DOHH2 (cell line): Measurements from ENCODE around the gene LAMA4.

Experiments
- H3F3A ChIP-seq: fragments of 200-600 bp; sonication (generic), shearing (Covaris generic); 2 replicates; pipeline ENCODE4 v1.6.0; 2016; ENCODE audit warnings: antibody characterized with exemption, mild to moderate bottlenecking; ENCODE audit not compliant: control insufficient read depth, insufficient read depth
- H3K27ac ChIP-seq: fragments of 200-600 bp; sonication (generic); 2 replicates; pipeline ENCODE4 v1.5.1; 2014; ENCODE audit warnings: low read depth, mild to moderate bottlenecking, low read length, moderate library complexity
- H3K27me3 ChIP-seq: fragments of 200-600 bp; sonication (generic); 2 replicates; pipeline ENCODE4 v1.6.1; 2014; ENCODE audit warnings: mild to moderate bottlenecking, low read length, mixed read lengths; ENCODE audit not compliant: control insufficient read depth
- H3K36me3 ChIP-seq: fragments of 200-600 bp; sonication (generic); 2 replicates; pipeline ENCODE4 v1.6.1; 2014; ENCODE audit warnings: mild to moderate bottlenecking, low read length, moderate library complexity, mixed read lengths; ENCODE audit not compliant: control insufficient read depth
- H3K4me1 ChIP-seq: fragments of 200-600 bp; sonication (generic); 2 replicates; pipeline ENCODE4 v1.6.1; 2014; ENCODE audit warnings: mild to moderate bottlenecking, low read length, mixed read lengths; ENCODE audit not compliant: control insufficient read depth
- H3K4me2 ChIP-seq: fragments of 200-600 bp; sonication (generic); 2 replicates; pipeline ENCODE4 v1.6.0; 2014; ENCODE audit warnings: mild to moderate bottlenecking, low read length, moderate library complexity
- H3K4me3 ChIP-seq: fragments of 200-600 bp; sonication (generic); 2 replicates; pipeline ENCODE4 v1.5.1; 2014; ENCODE audit warnings: mild to moderate bottlenecking, low read length, mixed read lengths
- H3K79me2 ChIP-seq: fragments of 200-600 bp; sonication (generic); 2 replicates; pipeline ENCODE4 v1.6.1; 2014; ENCODE audit warnings: mild to moderate bottlenecking, low read length, mixed read lengths; ENCODE audit not compliant: control insufficient read depth
- H3K9me2 ChIP-seq: fragments of 200-600 bp; sonication (generic); replicated peaks from 2 replicates; pipeline ENCODE4 v1.6.1; 2014; ENCODE audit warnings: mild to moderate bottlenecking, low read length, mixed read lengths; ENCODE audit not compliant: control insufficient read depth
- H3K9me3 ChIP-seq: fragments of 200-600 bp; sonication (generic); 2 replicates; pipeline ENCODE4 v1.6.1; 2014; ENCODE audit warnings: antibody characterized with exemption, low read length, mixed read lengths; ENCODE audit not compliant: control insufficient read depth, insufficient read depth
- H4K20me1 ChIP-seq: fragments of 200-600 bp; sonication (generic); 2 replicates; pipeline ENCODE4 v1.6.0; 2014; ENCODE audit warnings: low read depth, mild to moderate bottlenecking, antibody characterized with exemption, low read length, moderate library complexity; ENCODE audit not compliant: control insufficient read depth, insufficient read depth
- CTCF ChIP-seq: fragments of 200-600 bp; sonication (generic); IDR thresholded peaks from one replicate; pipeline ENCODE4 v1.5.1; 2014; ENCODE audit warnings: antibody characterized with exemption, mild to moderate bottlenecking, low read depth, low read length; ENCODE audit not compliant: poor library complexity, severe bottlenecking
- EZH2phosphoT487 ChIP-seq: fragments of 200-600 bp; sonication (generic); IDR thresholded peaks from 2 replicates; pipeline ENCODE4 v1.6.1; 2017; ENCODE audit warnings: borderline replicate concordance, mild to moderate bottlenecking, antibody characterized with exemption, low read length, moderate library complexity, mixed read lengths

Gene LAMA4

GRCh38 chr6:112114577-112115223 lies 139.7 kb downstream of the LAMA4 start:
- no peak overlapping the region for H3K4me3 ChIP-seq
- H3K4me1 ChIP-seq = no peaks in the 10 kb centered on the region
- no peak for TF ChIP-seq EZH2phosphoT487
- no peak for TF ChIP-seq CTCF
- no peaks in the 10 kb centered on the region for H3F3A ChIP-seq
- no peaks in the 10 kb centered on the region for H3K9me2 ChIP-seq
- no peaks in the 10 kb centered on the region for H3K36me3 ChIP-seq
- no peak overlapping the region for H3K4me2 ChIP-seq
- no peaks in the 10 kb centered on the region for H3K9me3 ChIP-seq
- H4K20me1 ChIP-seq = no peaks in the 10 kb centered on the region
- no peaks in the 10 kb centered on the region for H3K79me2 ChIP-seq
- H3K27me3 ChIP-seq = peaks cover 6% of the 10 kb centered on the region; the same call in 1 of the 2 replicates
- H3K27ac ChIP-seq = no peak overlapping the region

DNA sequence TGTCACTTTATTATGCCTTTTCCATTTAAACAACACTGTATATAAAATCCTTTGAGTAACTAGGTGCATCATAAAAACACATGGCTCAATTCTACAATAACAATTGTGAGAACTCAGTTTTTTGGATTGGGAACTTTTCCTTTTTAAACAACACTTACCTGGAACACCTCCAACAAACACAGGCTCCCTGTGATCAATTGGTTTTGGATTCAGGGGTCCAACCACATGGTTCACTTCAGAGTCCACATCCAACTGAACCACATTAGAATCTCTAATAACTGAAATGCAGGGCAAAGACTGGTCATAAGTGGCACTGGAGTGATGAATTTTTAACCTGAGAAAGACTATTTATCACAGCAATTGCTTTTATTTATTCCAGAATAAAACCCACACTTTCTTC lies 140.4 kb downstream of the LAMA4 start:
- Histone ChIP-seq H3K79me2 (no peaks in the 10 kb centered on the region), H4K20me1 (no peaks in the 10 kb centered on the region), H3K4me1 (no peaks in the 10 kb centered on the region), H3K27ac (no peak overlapping the region), H3K27me3 (peaks cover 6% of the 10 kb centered on the region; the same call in 1 of the 2 replicates), H3K9me3 (no peaks in the 10 kb centered on the region), H3K36me3 (no peaks in the 10 kb centered on the region), H3K4me2 (no peak overlapping the region), H3K4me3 (no peak overlapping the region), H3K9me2 (no peaks in the 10 kb centered on the region), H3F3A (no peaks in the 10 kb centered on the region)
- no peak for TF ChIP-seq CTCF
- TF ChIP-seq EZH2phosphoT487 = no peak

- H3K27me3 ChIP-seq = peaks cover 6% of the 10 kb centered on the region; the same call in 1 of the 2 replicates
- H3K4me2 ChIP-seq = no peak overlapping the region
- no peak for TF ChIP-seq CTCF
- TF ChIP-seq EZH2phosphoT487 = no peak
- H3K27ac ChIP-seq = no peak overlapping the region
- no peaks in the 10 kb centered on the region for H3K4me1 ChIP-seq
- H3K9me3 ChIP-seq = no peaks in the 10 kb centered on the region
- H3K4me3 ChIP-seq = no peak overlapping the region
- H3F3A ChIP-seq = no peaks in the 10 kb centered on the region
- no peaks in the 10 kb centered on the region for H3K9me2 ChIP-seq
- no peaks in the 10 kb centered on the region for H3K79me2 ChIP-seq
- no peaks in the 10 kb centered on the region for H3K36me3 ChIP-seq
- H4K20me1 ChIP-seq = no peaks in the 10 kb centered on the region
Measured at GRCh38 chr6:112113431-112113830, 140.9 kb downstream of the LAMA4 start.
